ENCODE results near the gene IFIT2. TPM values are rescaled to one million over a fixed set of nuclear protein-coding genes. Genes with fewer than 3 reads are reported as not detected.

IFIT2 gene
- total RNA-seq, 1 experiment from 2014 or later, result 0.15 TPM

- POLR2A ChIA-PET, result no interaction called here
- Mint-ChIP-seq H3K9me3 (no peaks in the 10 kb centered on the region), H3K27me3 (ENCODE audit: low read depth) (no peaks in the 10 kb centered on the region), H3K27ac (no peak overlapping the region), H3K4me3 (no peak overlapping the region), H3K4me1 (0 out of 2 replicates have a peak, but pooled peaks cover 4% of the 10 kb centered on the region), H3K36me3 (no peaks in the 10 kb centered on the region)
- ATAC-seq (no peak), DNase-seq (ENCODE audit: low spot score) (no peak)
- TF ChIP-seq PREB (CRISPR knock-in tag; IDR thresholded peaks at IDR 0.05; ENCODE audit: borderline replicate concordance), result no peak
- TF ChIP-seq USF1 (CRISPR knock-in tag; IDR thresholded peaks at IDR 0.05), result no peak
- TF ChIP-seq IRF1 (CRISPR knock-in tag; IDR thresholded peaks at IDR 0.05), result no peak
- TF ChIP-seq ZNF121 (CRISPR knock-in tag; IDR thresholded peaks at IDR 0.05), result no peak
- TF ChIP-seq, protein P1, sequence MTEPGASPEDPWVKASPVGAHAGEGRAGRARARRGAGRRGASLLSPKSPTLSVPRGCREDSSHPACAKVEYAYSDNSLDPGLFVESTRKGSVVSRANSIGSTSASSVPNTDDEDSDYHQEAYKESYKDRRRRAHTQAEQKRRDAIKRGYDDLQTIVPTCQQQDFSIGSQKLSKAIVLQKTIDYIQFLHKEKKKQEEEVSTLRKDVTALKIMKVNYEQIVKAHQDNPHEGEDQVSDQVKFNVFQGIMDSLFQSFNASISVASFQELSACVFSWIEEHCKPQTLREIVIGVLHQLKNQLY (CRISPR knock-in tag; IDR thresholded peaks at IDR 0.05), result no peak
- no peak for TF ChIP-seq ZMAT4 (CRISPR knock-in tag; IDR thresholded peaks at IDR 0.05)
- CTCF ChIA-PET, result interaction anchor here (2.0 kb wide), 1 partner anchor 91 kb away, joined by 6 read pairs; no protein-coding TSS in a partner anchor
These were observed 23.8 kb upstream of the IFIT2 start for GRCh38 chr10:89278034-89278535.

DNA sequence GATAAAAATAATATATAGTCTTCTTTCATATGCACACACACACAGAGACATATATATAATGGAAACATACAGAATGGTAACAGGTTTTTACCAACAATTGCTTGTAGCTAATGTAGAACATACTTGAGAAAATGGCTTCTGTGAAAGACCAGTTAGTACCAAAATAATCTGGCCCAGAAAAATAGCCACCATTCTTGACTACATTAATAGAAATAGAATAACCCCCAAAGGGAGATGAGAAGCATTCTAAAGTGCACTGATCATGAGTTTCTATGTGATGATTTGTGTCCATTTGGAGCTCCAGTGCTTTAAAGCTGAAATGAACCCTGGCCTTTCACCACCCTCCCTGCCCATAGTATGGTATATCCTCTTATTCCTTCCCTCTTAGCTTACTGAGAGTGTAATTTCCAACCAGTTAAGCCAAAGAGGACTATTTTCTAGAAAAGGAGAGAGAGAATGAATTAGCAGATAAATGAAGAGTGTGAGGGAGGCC, 22.9 kb upstream of the IFIT2 start:
- Mint-ChIP-seq H3K27me3 (ENCODE audit: low read depth) (no peaks in the 10 kb centered on the region), H3K9me3 (no peaks in the 10 kb centered on the region), H3K4me3 (no peak overlapping the region), H3K27ac (no peak overlapping the region), H3K36me3 (no peaks in the 10 kb centered on the region), H3K4me1 (peaks cover 11% of the 10 kb centered on the region)
- TF ChIP-seq NR2C2 (CRISPR knock-in tag; IDR thresholded peaks at IDR 0.05) (no peak), ZNF416 (CRISPR knock-in tag; IDR thresholded peaks at IDR 0.05) (no peak), ZNF121 (CRISPR knock-in tag; IDR thresholded peaks at IDR 0.05) (no peak), RORB (CRISPR knock-in tag; IDR thresholded peaks at IDR 0.05) (no peak), ZBTB21 (CRISPR knock-in tag; IDR thresholded peaks at IDR 0.05; ENCODE audit: borderline replicate concordance) (no peak), ZNF317 (CRISPR knock-in tag; IDR thresholded peaks at IDR 0.05; ENCODE audit: borderline replicate concordance, low read depth) (no peak), SP1 (CRISPR knock-in tag; conservative IDR thresholded peaks at IDR 0.05) (no peak), OVOL2 (CRISPR knock-in tag; IDR thresholded peaks at IDR 0.05; ENCODE audit: borderline replicate concordance) (no peak), FOXJ3 (CRISPR knock-in tag; IDR thresholded peaks at IDR 0.05; ENCODE audit: borderline replicate concordance) (no peak), ZNF423 (CRISPR knock-in tag; IDR thresholded peaks at IDR 0.05) (no peak), ZNF263 (CRISPR knock-in tag; IDR thresholded peaks at IDR 0.05; ENCODE audit: low read depth) (no peak), ZNF671 (CRISPR knock-in tag; IDR thresholded peaks at IDR 0.05) (no peak), IRF2 (CRISPR knock-in tag; IDR thresholded peaks at IDR 0.05; ENCODE audit: borderline replicate concordance, low read depth) (no peak), ETV6 (CRISPR knock-in tag; IDR thresholded peaks at IDR 0.05) (no peak), GRHL2 (CRISPR knock-in tag; IDR thresholded peaks at IDR 0.05; ENCODE audit: insufficient replicate concordance, severe bottlenecking) (no peak), E2F1 (CRISPR knock-in tag; IDR thresholded peaks at IDR 0.05) (no peak), FOXP1 (CRISPR knock-in tag; IDR thresholded peaks at IDR 0.05; ENCODE audit: borderline replicate concordance) (no peak)
- TF ChIP-seq, protein P2, sequence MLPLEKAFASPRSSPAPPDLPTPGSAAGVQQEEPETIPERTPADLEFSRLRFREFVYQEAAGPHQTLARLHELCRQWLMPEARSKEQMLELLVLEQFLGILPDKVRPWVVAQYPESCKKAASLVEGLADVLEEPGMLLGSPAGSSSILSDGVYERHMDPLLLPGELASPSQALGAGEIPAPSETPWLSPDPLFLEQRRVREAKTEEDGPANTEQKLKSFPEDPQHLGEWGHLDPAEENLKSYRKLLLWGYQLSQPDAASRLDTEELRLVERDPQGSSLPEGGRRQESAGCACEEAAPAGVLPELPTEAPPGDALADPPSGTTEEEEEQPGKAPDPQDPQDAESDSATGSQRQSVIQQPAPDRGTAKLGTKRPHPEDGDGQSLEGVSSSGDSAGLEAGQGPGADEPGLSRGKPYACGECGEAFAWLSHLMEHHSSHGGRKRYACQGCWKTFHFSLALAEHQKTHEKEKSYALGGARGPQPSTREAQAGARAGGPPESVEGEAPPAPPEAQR (CRISPR knock-in tag; IDR thresholded peaks at IDR 0.05), result no peak
- TF ChIP-seq, protein P3, sequence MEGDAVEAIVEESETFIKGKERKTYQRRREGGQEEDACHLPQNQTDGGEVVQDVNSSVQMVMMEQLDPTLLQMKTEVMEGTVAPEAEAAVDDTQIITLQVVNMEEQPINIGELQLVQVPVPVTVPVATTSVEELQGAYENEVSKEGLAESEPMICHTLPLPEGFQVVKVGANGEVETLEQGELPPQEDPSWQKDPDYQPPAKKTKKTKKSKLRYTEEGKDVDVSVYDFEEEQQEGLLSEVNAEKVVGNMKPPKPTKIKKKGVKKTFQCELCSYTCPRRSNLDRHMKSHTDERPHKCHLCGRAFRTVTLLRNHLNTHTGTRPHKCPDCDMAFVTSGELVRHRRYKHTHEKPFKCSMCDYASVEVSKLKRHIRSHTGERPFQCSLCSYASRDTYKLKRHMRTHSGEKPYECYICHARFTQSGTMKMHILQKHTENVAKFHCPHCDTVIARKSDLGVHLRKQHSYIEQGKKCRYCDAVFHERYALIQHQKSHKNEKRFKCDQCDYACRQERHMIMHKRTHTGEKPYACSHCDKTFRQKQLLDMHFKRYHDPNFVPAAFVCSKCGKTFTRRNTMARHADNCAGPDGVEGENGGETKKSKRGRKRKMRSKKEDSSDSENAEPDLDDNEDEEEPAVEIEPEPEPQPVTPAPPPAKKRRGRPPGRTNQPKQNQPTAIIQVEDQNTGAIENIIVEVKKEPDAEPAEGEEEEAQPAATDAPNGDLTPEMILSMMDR (IDR thresholded peaks at IDR 0.05), result no peak
- ATAC-seq, result no peak
- DNase-seq (ENCODE audit: low spot score), result no peak
- ChIA-PET CTCF (no interaction called here), POLR2A (no interaction called here)
